ENCODE measurements around the gene CCM2. TPM values are rescaled to one million over a fixed set of nuclear protein-coding genes. Genes with fewer than 3 reads are reported as not detected.

CCM2 gene
- total RNA-seq, 1 experiment from 2014 or later, result 75.1 TPM

DNA sequence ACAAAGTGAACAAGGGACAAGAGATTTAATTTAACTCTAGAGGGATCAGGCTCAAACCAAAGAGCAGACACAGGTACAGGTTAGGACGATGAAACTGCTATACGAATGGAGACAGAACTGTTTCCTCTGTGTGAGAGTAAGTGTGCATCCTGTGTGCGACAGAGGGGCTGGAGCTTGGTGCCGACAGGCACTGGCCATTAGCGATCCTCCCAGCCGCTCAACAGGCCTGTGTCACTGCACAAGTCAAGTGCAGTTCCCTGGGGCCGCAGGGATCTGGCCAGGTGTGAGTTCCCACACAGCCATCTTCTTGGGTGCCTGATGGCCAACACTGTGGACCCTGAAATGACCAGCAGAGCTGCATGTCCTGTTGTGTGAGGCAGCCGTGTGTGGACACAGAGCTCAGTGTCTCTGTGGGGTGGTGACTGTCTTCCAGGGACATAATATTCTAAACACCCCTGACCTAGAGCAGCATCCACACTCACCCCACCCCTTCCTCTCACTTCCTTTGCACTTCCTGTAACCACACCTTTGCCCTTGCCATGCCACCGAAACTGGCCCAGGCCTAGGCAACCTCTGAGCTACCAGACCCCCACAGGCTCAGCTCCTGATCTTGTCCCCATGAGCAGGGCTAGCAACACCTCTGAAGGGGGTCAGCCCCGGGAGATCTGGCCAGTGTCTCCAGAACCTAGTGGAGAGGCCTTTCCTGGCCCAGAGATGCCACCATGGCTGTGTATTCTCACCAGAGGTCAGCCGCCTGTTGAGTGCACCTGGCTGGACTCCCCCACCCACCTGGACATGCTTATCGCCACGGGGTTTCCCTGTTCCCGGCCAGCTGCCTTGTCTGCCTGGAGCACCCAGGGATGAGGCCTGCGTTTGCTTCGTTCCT lies 123.2 kb downstream of the CCM2 start:
- DNase-seq (ENCODE audit: low read depth), result no peak

DNA sequence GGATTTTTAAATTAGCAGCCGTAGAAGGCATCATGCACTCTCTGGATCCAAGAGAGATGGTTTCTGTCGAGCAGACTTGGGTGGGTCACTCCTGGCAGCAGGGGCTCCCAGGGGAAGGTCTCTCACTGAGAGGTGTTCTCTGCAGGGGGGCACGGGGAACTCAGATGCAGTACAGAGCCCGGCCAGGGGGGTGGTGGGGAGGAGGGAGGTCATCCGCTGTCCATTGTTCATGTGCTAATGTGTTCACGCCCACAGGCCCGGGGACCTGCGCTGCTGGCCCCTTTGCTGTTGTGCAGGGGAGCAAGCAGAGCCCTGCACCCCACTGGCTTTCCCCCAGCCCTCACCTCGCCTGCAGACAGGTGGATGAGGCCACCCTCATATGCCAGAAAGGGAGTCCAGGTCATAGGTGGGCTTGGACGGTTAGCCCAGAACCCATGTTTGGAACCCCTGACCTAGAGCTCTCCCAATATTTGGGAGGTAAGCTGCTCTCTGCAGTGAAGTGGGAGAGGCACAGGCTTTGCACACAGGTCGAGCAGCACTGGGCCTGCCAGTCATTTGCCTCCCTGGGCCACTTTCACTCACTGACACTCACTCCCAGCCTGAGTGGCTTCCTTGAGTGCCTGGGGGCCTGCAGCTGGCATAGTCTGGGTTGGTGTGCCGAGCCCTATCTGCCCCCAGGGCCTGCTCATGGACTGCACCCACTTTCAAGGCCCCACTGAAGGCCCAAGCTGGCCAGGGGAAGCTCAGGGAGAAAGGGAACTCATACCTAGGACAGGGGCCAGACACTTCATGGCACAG lies 124.1 kb downstream of the CCM2 start:
- no peak for DNase-seq (ENCODE audit: low read depth)

- DNase-seq (ENCODE audit: low read depth), result no peak
These were observed 125.3 kb downstream of the CCM2 start for GRCh38 chr7:45125193-45125904.

Other genes with a start within 250 kb of the CCM2 start
- gene PPIA, start 203.5 kb upstream of the CCM2 start, total RNA-seq (2014; rRNA removed; shearing (Covaris generic)), result 9,490 and 10,456 TPM in 2 replicates
- 822 and 1,026 TPM in 2 replicates for gene H2AZ2, start 152.1 kb upstream of the CCM2 start, total RNA-seq (2014; rRNA removed; shearing (Covaris generic))
- 28.2 and 30.7 TPM in 2 replicates for gene PURB, start 114.7 kb upstream of the CCM2 start, total RNA-seq (2014; rRNA removed; shearing (Covaris generic))
- under 0.01 TPM in 1 of 2 replicates, not detected in the other for gene MYO1G, start 21.2 kb upstream of the CCM2 start, total RNA-seq (2014; rRNA removed; shearing (Covaris generic))
- gene NACAD, start 88.8 kb downstream of the CCM2 start, total RNA-seq (2014; rRNA removed; shearing (Covaris generic)), result 0.24 and 0.29 TPM in 2 replicates
- gene TBRG4, start 111.5 kb downstream of the CCM2 start, total RNA-seq (2014; rRNA removed; shearing (Covaris generic)), result 89.3 and 94.0 TPM in 2 replicates
- 0.78 and 0.84 TPM in 2 replicates for gene RAMP3, start 157.6 kb downstream of the CCM2 start, total RNA-seq (2014; rRNA removed; shearing (Covaris generic))